ENCODE data around the gene UQCC5. TPM values are rescaled to one million over a fixed set of nuclear protein-coding genes. Genes with fewer than 3 reads are reported as not detected.

UQCC5 gene
- polyA plus RNA-seq, 1 of the 3 experiments (the other 2 are of a cell fraction): 124 TPM

DNA sequence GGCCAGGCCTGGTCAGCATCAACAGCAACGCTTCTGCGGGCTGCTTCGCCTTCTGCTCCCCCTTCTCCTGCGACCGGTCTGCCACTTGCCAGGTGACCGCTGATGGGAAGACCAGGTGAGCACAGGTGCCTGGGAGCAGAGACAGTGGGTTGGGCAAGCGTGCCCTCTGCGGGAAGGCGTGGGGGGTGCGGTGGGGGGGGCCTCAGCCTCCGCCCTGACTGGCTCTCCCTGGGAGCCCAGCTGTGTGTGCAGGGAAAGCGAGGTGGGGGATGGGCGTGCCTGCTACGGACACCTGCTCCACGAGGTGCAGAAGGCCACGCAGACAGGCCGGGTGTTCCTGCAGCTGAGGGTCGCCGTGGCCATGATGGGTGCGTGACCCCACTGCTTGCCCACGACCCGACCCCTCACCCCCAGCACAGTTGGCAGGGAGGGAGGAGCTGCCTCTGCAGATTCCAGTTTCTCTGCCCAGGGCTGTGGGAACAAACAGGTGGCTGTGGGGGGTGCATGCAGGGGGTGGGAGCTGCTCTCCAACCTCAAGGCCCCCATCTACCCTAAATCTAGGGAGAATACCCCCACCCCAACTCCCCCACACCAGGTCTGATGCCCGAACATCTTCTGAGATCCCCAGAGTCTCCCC is 32.5 kb upstream of the UQCC5 start:
- H3K79me2 ChIP-seq (ENCODE audit: insufficient read depth): no peaks in the 10 kb centered on the region
- H3F3A ChIP-seq (replicated peaks; ENCODE audit: insufficient read depth): no peaks in the 10 kb centered on the region
- DNase-seq: no peak
- no peak overlapping the region for H3K4me2 ChIP-seq
- no peak overlapping the region for H3K4me3 ChIP-seq (ENCODE audit: low read depth in 2 of 2, low read length in 1 of 2)
- TF ChIP-seq RCOR1 (IDR thresholded peaks at IDR 0.05; ENCODE audit: low read length): no peak
- 81% methylated on average over 8 of the region's 23 CpGs for WGBS (ENCODE audit: low lambda C conversion rate)
- no peak overlapping the region for H3K9ac ChIP-seq
- no peaks in the 10 kb centered on the region for H3K27me3 ChIP-seq (ENCODE audit: insufficient read depth)
- H3K9me2 ChIP-seq: no peaks in the 10 kb centered on the region
- POLR2A ChIA-PET: no interaction called here
- H3K9me3 ChIP-seq: no peaks in the 10 kb centered on the region
- no peaks in the 10 kb centered on the region for H3K36me3 ChIP-seq (replicated peaks in 1 of 2; ENCODE audit: control insufficient read depth in 1 of 2, insufficient read depth in 2 of 2, low read length in 1 of 2)
- peaks cover 0 to 8% of the 10 kb centered on the region in 2 experiments; a peak in 1 of 4 replicates for H3K4me1 ChIP-seq (ENCODE audit: control insufficient read depth in 1 of 2, insufficient read depth in 2 of 2, low read depth in 1 of 2, low read length in 1 of 2)
- no peak overlapping the region for H2AFZ ChIP-seq (ENCODE audit: low read depth)
- H3K27ac ChIP-seq (ENCODE audit: low read depth in 2 of 2, low read length in 1 of 2): no peak overlapping the region
- CTCF ChIA-PET: interaction anchor here (0.7 to 1.4 kb wide), 2 partner anchors 11 to 14 kb away, joined by 3 to 4 read pairs; no protein-coding TSS in a partner anchor
- H4K20me1 ChIP-seq (ENCODE audit: insufficient read depth): no peaks in the 10 kb centered on the region

DNA sequence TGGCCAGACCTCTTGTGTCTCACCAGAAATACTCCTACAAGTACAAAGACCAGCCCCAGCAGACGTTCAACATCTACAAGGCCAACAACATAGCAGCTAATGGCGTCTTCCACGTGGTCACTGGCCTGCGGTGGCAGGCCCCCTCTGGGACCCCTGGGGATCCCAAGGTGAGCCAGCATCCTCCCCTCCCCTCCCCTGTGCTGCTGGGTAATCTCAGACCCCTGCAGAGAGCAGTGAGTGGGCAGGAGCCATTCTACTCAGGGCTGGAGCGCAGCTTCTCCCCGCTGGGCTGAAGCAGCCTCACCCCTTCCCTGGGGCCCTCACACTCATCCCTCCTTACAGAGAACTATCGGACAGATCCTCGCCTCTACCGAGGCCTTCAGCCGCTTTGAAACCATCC is 31.4 kb upstream of the UQCC5 start:
- no peaks in the 10 kb centered on the region for H3K9me3 ChIP-seq
- CTCF ChIA-PET: interaction anchor here (1.4 kb wide), 1 partner anchor 10 kb away, joined by 4 read pairs; no protein-coding TSS in a partner anchor

DNA sequence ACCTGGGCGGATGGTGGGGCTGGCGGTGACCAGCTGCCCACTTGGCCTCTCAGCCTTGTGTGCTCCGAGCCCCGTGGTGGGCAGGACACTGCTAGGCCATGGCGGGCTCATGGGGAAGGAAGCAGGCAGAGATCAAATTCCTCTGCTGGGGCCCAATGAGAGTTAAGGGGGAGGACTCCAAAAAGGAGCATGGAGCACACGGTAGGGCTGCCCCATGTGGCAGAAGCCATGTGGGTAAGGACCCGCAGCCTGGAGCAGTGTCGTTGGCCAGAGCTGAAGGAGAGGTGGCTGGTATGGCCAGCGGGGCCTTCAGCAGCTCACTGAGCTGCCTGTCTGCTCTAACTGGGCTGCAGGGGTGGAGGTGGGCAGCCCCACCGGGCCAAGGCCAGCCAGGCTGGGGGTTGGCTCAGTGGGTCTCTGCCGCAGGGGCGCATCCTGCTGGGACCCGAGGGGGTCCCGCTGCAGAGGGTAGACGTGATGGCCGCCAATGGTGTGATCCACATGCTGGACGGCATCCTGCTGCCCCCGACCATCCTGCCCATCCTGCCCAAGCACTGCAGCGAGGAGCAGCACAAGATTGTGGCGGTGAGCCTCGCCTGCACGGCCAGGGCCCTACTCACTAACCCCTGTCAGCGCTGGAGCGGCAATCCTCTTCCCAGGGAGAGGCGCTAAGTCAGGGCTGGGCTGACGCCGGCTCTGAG is 30.0 kb upstream of the UQCC5 start:
- H3K79me2 ChIP-seq (ENCODE audit: insufficient read depth): no peaks in the 10 kb centered on the region
- no peak for TF ChIP-seq NFIC (IDR thresholded peaks at IDR 0.05; ENCODE audit: borderline replicate concordance)
- TF ChIP-seq RXRA (IDR thresholded peaks at IDR 0.05; ENCODE audit: borderline replicate concordance, low read depth): no peak
- no peak for TF ChIP-seq FOXM1 (IDR thresholded peaks at IDR 0.05; ENCODE audit: low read depth)
- TF ChIP-seq ELF1 (IDR thresholded peaks at IDR 0.05): no peak
- no peak for TF ChIP-seq CHD2 (IDR thresholded peaks at IDR 0.05; ENCODE audit: low read length, partially characterized antibody)
- TF ChIP-seq TEAD4 (IDR thresholded peaks at IDR 0.05; ENCODE audit: borderline replicate concordance, insufficient read depth): no peak
- no peak overlapping the region for H2AFZ ChIP-seq (ENCODE audit: low read depth)
- H3K9me2 ChIP-seq: no peaks in the 10 kb centered on the region
- no peaks in the 10 kb centered on the region for H3K9me3 ChIP-seq
- no peak overlapping the region for H3K4me3 ChIP-seq (ENCODE audit: low read depth in 2 of 2, low read length in 1 of 2)
- POLR2A ChIA-PET: no interaction called here
- no peaks in the 10 kb centered on the region for H3F3A ChIP-seq (replicated peaks; ENCODE audit: insufficient read depth)
- WGBS (ENCODE audit: low lambda C conversion rate): 76% methylated on average over 13 of the region's 27 CpGs
- no peak overlapping the region for H3K27ac ChIP-seq (ENCODE audit: low read depth in 2 of 2, low read length in 1 of 2)
- no peaks in the 10 kb centered on the region for H3K27me3 ChIP-seq (ENCODE audit: insufficient read depth)
- DNase-seq: no peak
- H3K9ac ChIP-seq: no peak overlapping the region
- peaks cover 0 to 8% of the 10 kb centered on the region in 2 experiments; a peak in 1 of 4 replicates for H3K4me1 ChIP-seq (ENCODE audit: control insufficient read depth in 1 of 2, insufficient read depth in 2 of 2, low read depth in 1 of 2, low read length in 1 of 2)
- no peaks in the 10 kb centered on the region for H3K36me3 ChIP-seq (replicated peaks in 1 of 2; ENCODE audit: control insufficient read depth in 1 of 2, insufficient read depth in 2 of 2, low read length in 1 of 2)
- H4K20me1 ChIP-seq (ENCODE audit: insufficient read depth): no peaks in the 10 kb centered on the region
- H3K4me2 ChIP-seq: no peak overlapping the region
- CTCF ChIA-PET: interaction anchor here (0.7 to 1.0 kb wide), 2 partner anchors 20 to 532 kb away, joined by 3 to 4 read pairs; partner anchors contain the start of gene ABHD14B

More for the DNA sequence above, 31.4 kb upstream of the UQCC5 start:
- H3K27me3 ChIP-seq (ENCODE audit: insufficient read depth): no peaks in the 10 kb centered on the region
- H3K9me2 ChIP-seq: no peaks in the 10 kb centered on the region
- H2AFZ ChIP-seq (ENCODE audit: low read depth): no peak overlapping the region
- no peak overlapping the region for H3K27ac ChIP-seq (ENCODE audit: low read depth in 2 of 2, low read length in 1 of 2)
- H3K4me1 ChIP-seq (ENCODE audit: control insufficient read depth in 1 of 2, insufficient read depth in 2 of 2, low read depth in 1 of 2, low read length in 1 of 2): peaks cover 0 to 8% of the 10 kb centered on the region in 2 experiments; a peak in 1 of 4 replicates
- TF ChIP-seq YY1 (IDR thresholded peaks at IDR 0.05; ENCODE audit: low read depth): no peak
- no peak for TF ChIP-seq GABPA (IDR thresholded peaks at IDR 0.05; ENCODE audit: low read depth)
- TF ChIP-seq, protein P1, sequence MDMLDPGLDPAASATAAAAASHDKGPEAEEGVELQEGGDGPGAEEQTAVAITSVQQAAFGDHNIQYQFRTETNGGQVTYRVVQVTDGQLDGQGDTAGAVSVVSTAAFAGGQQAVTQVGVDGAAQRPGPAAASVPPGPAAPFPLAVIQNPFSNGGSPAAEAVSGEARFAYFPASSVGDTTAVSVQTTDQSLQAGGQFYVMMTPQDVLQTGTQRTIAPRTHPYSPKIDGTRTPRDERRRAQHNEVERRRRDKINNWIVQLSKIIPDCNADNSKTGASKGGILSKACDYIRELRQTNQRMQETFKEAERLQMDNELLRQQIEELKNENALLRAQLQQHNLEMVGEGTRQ (IDR thresholded peaks at IDR 0.05; ENCODE audit: borderline replicate concordance, low read depth, low read length): no peak
- no peak for TF ChIP-seq FOXM1 (IDR thresholded peaks at IDR 0.05; ENCODE audit: low read depth)
- no peak for TF ChIP-seq RCOR1 (IDR thresholded peaks at IDR 0.05; ENCODE audit: low read length)
- POLR2A ChIA-PET: no interaction called here
- no peaks in the 10 kb centered on the region for H3K36me3 ChIP-seq (replicated peaks in 1 of 2; ENCODE audit: control insufficient read depth in 1 of 2, insufficient read depth in 2 of 2, low read length in 1 of 2)
- no peak overlapping the region for H3K9ac ChIP-seq
- H3K4me2 ChIP-seq: no peak overlapping the region
- no peaks in the 10 kb centered on the region for H3F3A ChIP-seq (replicated peaks; ENCODE audit: insufficient read depth)
- 72% methylated on average over 10 of the region's 10 CpGs for WGBS (ENCODE audit: low lambda C conversion rate)
- H3K79me2 ChIP-seq (ENCODE audit: insufficient read depth): no peaks in the 10 kb centered on the region
- no peak overlapping the region for H3K4me3 ChIP-seq (ENCODE audit: low read depth in 2 of 2, low read length in 1 of 2)
- no peak for DNase-seq
- H4K20me1 ChIP-seq (ENCODE audit: insufficient read depth): no peaks in the 10 kb centered on the region

All from SK-N-SH (cell line).